Measurements from ENCODE around the gene ECSIT.

ECSIT gene

GRCh38 chr19:11560404-11561051, 31.6 kb upstream of the ECSIT start:
- no peak overlapping the region for H3K4me3 ChIP-seq (IDR thresholded peaks at IDR 0.05; ENCODE audit: insufficient read depth, low read depth, low read length)
- H4K20me1 ChIP-seq (ENCODE audit: insufficient read depth), result no peaks in the 10 kb centered on the region
- H3K9ac ChIP-seq, result no peak overlapping the region
- H3K36me3 ChIP-seq (ENCODE audit: insufficient read depth), result no peaks in the 10 kb centered on the region
- no peak overlapping the region; the same call in 1 of the 2 replicates for H3K4me2 ChIP-seq
- H3K27me3 ChIP-seq (ENCODE audit: insufficient read depth, low read depth), result no peaks in the 10 kb centered on the region
- no peak overlapping the region for H2AFZ ChIP-seq (ENCODE audit: low read depth)
- peaks cover 12% of the 10 kb centered on the region for H3K79me2 ChIP-seq (ENCODE audit: insufficient read depth, low read depth)
- peaks cover 12% of the 10 kb centered on the region for H3K4me1 ChIP-seq (ENCODE audit: low read depth, poor library complexity, severe bottlenecking)
- peak; percentile 70 for TF ChIP-seq CTCF (conservative IDR thresholded peaks at IDR 0.05; ENCODE audit: low read depth, low read length)
- H3K27ac ChIP-seq, result no peak overlapping the region

GRCh38 chr19:11558881-11559828, 30.2 kb upstream of the ECSIT start, which contains the start of gene ELOF1:
ELOF1 (minus strand) TSS chr19:11559230; CDS start chr19:11554347, 4,883 bp downstream.
- no peak for TF ChIP-seq CTCF (conservative IDR thresholded peaks at IDR 0.05; ENCODE audit: low read depth, low read length)
- Histone ChIP-seq H3K36me3 (ENCODE audit: insufficient read depth) (no peaks in the 10 kb centered on the region), H3K27ac (peak within 1 kb of the TSS; percentile 44; the same call in 1 of the 2 replicates), H2AFZ (ENCODE audit: low read depth) (peak within 1 kb of the TSS; percentile 92), H4K20me1 (ENCODE audit: insufficient read depth) (no peaks in the 10 kb centered on the region), H3K9ac (peak within 1 kb of the TSS; percentile 40; the same call in 1 of the 2 replicates), H3K79me2 (ENCODE audit: insufficient read depth, low read depth) (peaks cover 12% of the 10 kb centered on the region), H3K4me3 (IDR thresholded peaks at IDR 0.05; ENCODE audit: insufficient read depth, low read depth, low read length) (no peak within 1 kb of the TSS), H3K27me3 (ENCODE audit: insufficient read depth, low read depth) (no peaks in the 10 kb centered on the region), H3K4me2 (peak within 1 kb of the TSS; percentile 72), H3K4me1 (ENCODE audit: low read depth, poor library complexity, severe bottlenecking) (peaks cover 12% of the 10 kb centered on the region)

- no peaks in the 10 kb centered on the region for H4K20me1 ChIP-seq (ENCODE audit: insufficient read depth)
- H3K4me1 ChIP-seq (ENCODE audit: low read depth, poor library complexity, severe bottlenecking), result peaks cover 12% of the 10 kb centered on the region
- H3K27me3 ChIP-seq (ENCODE audit: insufficient read depth, low read depth), result no peaks in the 10 kb centered on the region
- no peak overlapping the region for H3K27ac ChIP-seq
- H2AFZ ChIP-seq (ENCODE audit: low read depth), result no peak overlapping the region
- H3K4me3 ChIP-seq (IDR thresholded peaks at IDR 0.05; ENCODE audit: insufficient read depth, low read depth, low read length), result no peak overlapping the region
- TF ChIP-seq CTCF (conservative IDR thresholded peaks at IDR 0.05; ENCODE audit: low read depth, low read length), result no peak
- no peak overlapping the region for H3K4me2 ChIP-seq
- no peak overlapping the region for H3K9ac ChIP-seq
- H3K79me2 ChIP-seq (ENCODE audit: insufficient read depth, low read depth), result peaks cover 12% of the 10 kb centered on the region
- H3K36me3 ChIP-seq (ENCODE audit: insufficient read depth), result no peaks in the 10 kb centered on the region
Measured at GRCh38 chr19:11556634-11557420, 27.9 kb upstream of the ECSIT start.

- peaks cover 10% of the 10 kb centered on the region for H3K4me1 ChIP-seq (ENCODE audit: low read depth, poor library complexity, severe bottlenecking)
- no peak overlapping the region for H3K4me3 ChIP-seq (IDR thresholded peaks at IDR 0.05; ENCODE audit: insufficient read depth, low read depth, low read length)
- H3K27ac ChIP-seq, result no peak overlapping the region
- no peak for TF ChIP-seq CTCF (conservative IDR thresholded peaks at IDR 0.05; ENCODE audit: low read depth, low read length)
- peaks cover 12% of the 10 kb centered on the region for H3K79me2 ChIP-seq (ENCODE audit: insufficient read depth, low read depth)
- no peaks in the 10 kb centered on the region for H3K27me3 ChIP-seq (ENCODE audit: insufficient read depth, low read depth)
- no peak overlapping the region for H2AFZ ChIP-seq (ENCODE audit: low read depth)
- no peak overlapping the region for H3K4me2 ChIP-seq
- H3K36me3 ChIP-seq (ENCODE audit: insufficient read depth), result no peaks in the 10 kb centered on the region
- H4K20me1 ChIP-seq (ENCODE audit: insufficient read depth), result no peaks in the 10 kb centered on the region
- H3K9ac ChIP-seq, result no peak overlapping the region
Measured at GRCh38 chr19:11555246-11555645, 26.3 kb upstream of the ECSIT start.

Data from KMS-11 (cell line).